ENCODE data around the gene NSFL1C.

DNA sequence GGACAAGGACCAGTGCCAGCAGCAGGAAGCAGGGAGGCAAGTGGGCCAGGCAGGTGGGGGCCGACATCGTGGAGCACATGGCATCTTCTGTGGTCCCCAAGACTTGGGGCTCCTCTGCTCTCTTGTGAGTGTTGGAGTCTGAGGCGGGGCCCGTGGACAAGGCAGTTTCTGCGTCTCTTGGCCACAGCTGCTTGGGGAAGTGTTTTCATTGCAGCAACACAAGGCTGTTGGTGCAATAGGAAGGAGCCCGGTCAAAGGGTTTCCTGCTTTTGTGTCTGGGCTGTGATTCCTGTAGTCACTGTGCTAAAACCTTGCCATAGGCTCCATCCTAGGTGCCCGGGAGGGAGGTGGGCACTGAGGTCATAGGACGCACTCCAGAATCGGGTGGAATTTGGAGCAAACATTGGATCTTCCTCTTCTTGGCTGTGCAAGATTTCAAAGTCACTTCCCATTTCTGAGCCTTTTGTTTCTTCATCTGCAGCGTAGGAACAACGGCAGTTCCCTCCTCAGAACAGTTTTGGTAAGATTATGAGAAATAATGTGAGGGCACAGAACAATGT is 24.7 kb upstream of the NSFL1C start, which contains the start of gene SIRPB2:
- TF ChIP-seq CTCF (optimal IDR thresholded peaks at IDR 0.05 in 1 of 3, IDR thresholded peaks at IDR 0.05 in 1 of 3, conservative IDR thresholded peaks at IDR 0.05 in 1 of 3; ENCODE audit: extremely low read depth in 1 of 3, insufficient read depth in 2 of 3, low read length in 3 of 3) = no peak
- no peak for TF ChIP-seq EZH2 (IDR thresholded peaks at IDR 0.05; ENCODE audit: low read length)
